ENCODE data around the gene KRT4. TPM values are rescaled to one million over a fixed set of nuclear protein-coding genes. Genes with fewer than 3 reads are reported as not detected.

KRT4 gene
- total RNA-seq, 1 donor from 2014 or later = 1.3 TPM

GRCh38 chr12:52821826-52822660, 8.1 kb upstream of the KRT4 start:
- no peak overlapping the region for H3K27ac Mint-ChIP-seq
- peaks cover 2% of the 10 kb centered on the region for H3K27me3 Mint-ChIP-seq (ENCODE audit: low read depth)
- H3K4me1 Mint-ChIP-seq = peaks cover 19% of the 10 kb centered on the region
- H3K36me3 Mint-ChIP-seq = no peaks in the 10 kb centered on the region
- DNase-seq (ENCODE audit: low spot score in 2 of 2, unreplicated experiment in 2 of 2) = no peak
- TF ChIP-seq, protein P1, sequence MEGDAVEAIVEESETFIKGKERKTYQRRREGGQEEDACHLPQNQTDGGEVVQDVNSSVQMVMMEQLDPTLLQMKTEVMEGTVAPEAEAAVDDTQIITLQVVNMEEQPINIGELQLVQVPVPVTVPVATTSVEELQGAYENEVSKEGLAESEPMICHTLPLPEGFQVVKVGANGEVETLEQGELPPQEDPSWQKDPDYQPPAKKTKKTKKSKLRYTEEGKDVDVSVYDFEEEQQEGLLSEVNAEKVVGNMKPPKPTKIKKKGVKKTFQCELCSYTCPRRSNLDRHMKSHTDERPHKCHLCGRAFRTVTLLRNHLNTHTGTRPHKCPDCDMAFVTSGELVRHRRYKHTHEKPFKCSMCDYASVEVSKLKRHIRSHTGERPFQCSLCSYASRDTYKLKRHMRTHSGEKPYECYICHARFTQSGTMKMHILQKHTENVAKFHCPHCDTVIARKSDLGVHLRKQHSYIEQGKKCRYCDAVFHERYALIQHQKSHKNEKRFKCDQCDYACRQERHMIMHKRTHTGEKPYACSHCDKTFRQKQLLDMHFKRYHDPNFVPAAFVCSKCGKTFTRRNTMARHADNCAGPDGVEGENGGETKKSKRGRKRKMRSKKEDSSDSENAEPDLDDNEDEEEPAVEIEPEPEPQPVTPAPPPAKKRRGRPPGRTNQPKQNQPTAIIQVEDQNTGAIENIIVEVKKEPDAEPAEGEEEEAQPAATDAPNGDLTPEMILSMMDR (IDR thresholded peaks at IDR 0.05; ENCODE audit: unreplicated experiment) = no peak
- no peaks in the 10 kb centered on the region for H3K9me3 Mint-ChIP-seq
- H3K4me3 Mint-ChIP-seq = no peak overlapping the region

GRCh38 chr12:52821071-52821730, 7.3 kb upstream of the KRT4 start:
- H3K36me3 Mint-ChIP-seq = no peaks in the 10 kb centered on the region
- DNase-seq (ENCODE audit: low spot score in 2 of 2, unreplicated experiment in 2 of 2) = no peak
- peaks cover 18% of the 10 kb centered on the region for H3K4me1 Mint-ChIP-seq
- TF ChIP-seq, protein P1 (IDR thresholded peaks at IDR 0.05; ENCODE audit: unreplicated experiment) = no peak
- no peak overlapping the region for H3K4me3 Mint-ChIP-seq
- H3K9me3 Mint-ChIP-seq = no peaks in the 10 kb centered on the region
- no peak overlapping the region for H3K27ac Mint-ChIP-seq
- H3K27me3 Mint-ChIP-seq (ENCODE audit: low read depth) = peaks cover 2% of the 10 kb centered on the region

DNA sequence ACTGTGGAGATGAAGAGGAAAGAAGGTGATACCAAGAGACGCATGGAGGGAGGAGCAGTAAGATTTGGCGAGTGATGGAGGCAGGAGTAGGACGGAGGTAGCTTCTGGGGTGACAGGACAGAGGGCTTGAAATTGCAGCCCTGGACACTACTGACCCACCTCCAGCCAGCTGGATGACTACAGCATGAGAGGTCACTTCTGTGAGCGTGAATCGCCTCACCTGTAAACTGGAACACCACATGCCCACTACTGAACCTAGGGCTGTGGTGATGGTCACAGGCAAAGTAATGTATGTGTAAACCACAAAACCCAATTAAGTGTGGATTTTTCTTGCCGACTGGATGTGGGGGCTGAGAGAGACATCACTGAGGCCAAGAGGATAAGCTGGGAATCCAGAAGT, 6.6 kb upstream of the KRT4 start:
- Mint-ChIP-seq H3K27ac (peak overlapping the region; percentile 32), H3K4me1 (peaks cover 20% of the 10 kb centered on the region), H3K27me3 (ENCODE audit: low read depth) (peaks cover 2% of the 10 kb centered on the region), H3K9me3 (no peaks in the 10 kb centered on the region), H3K36me3 (no peaks in the 10 kb centered on the region), H3K4me3 (no peak overlapping the region)
- no peak for DNase-seq (ENCODE audit: low spot score in 2 of 2, unreplicated experiment in 2 of 2)
- TF ChIP-seq, protein P1 (IDR thresholded peaks at IDR 0.05; ENCODE audit: unreplicated experiment) = no peak

DNA sequence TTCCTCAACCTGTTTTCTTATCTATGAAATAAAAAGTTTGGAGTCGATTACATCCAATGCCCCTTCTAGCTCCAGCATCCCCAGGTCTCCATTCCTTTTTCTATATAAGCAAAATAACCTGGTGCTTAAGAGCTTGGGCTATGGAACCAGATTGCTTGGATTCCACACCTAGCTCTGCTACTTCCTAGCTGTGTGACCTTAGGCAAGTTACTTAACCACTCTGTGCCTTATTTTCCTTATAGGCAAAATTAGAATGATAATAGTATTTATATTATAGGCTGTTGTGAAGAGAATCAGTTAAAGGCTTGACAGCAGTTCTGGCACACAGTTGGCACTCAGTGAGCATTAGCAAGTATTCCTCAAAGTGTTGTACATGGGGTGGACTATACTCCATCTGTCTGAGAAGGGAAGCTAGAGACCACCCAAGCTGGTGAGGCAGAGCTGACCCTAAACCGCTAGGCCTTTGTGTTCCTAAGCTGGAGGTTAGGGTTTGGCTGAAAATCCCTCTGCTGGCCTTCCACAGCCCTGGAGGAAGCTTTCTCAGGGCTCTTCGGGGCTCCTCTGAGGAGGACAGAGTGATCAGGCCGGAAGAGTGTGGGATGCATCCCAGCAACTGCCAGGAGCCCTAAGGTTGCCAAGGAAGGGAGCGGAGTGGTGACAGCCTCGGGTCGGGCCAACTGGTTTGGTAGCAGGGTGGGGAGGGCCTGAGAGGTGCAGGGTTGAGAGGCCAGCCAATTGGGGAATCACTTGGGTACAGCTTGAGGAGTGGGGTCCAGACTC, 6.0 kb upstream of the KRT4 start:
- DNase-seq (ENCODE audit: low spot score in 2 of 2, unreplicated experiment in 2 of 2) = no peak
- H3K9me3 Mint-ChIP-seq = no peaks in the 10 kb centered on the region
- peaks cover 2% of the 10 kb centered on the region for H3K27me3 Mint-ChIP-seq (ENCODE audit: low read depth)
- no peak overlapping the region for H3K27ac Mint-ChIP-seq
- TF ChIP-seq, protein P1 (IDR thresholded peaks at IDR 0.05; ENCODE audit: unreplicated experiment) = no peak
- H3K4me1 Mint-ChIP-seq = peaks cover 25% of the 10 kb centered on the region
- H3K4me3 Mint-ChIP-seq = no peak overlapping the region
- no peaks in the 10 kb centered on the region for H3K36me3 Mint-ChIP-seq

DNA sequence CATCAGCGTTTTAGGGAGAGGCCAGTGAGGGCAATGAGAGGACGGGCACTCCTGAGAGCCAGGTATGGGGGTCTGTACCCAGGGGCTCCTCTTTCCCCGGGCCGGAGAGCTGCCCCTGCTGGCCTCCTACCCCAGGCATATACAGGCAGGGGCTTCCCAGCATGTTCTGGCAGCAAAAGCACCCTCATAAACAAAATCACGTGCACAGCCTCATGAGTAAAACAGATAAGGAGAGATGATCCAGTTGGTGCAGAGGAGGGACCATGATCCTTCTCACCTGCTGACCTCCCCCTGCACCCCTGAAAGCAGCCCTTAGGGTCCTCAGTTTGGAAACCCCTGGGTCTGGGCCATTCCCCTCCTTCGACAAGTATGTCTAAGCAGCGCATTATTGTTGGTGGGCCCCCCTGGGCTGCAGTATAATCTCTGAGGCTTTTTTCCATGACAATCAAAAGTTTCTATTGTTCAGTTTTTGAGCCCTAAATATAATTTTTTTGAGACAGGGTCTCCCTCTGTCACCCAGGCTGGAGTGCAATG, 5.0 kb upstream of the KRT4 start:
- no peaks in the 10 kb centered on the region for H3K36me3 Mint-ChIP-seq
- H3K4me1 Mint-ChIP-seq = peaks cover 34% of the 10 kb centered on the region
- DNase-seq (ENCODE audit: low spot score in 2 of 2, unreplicated experiment in 2 of 2) = no peak
- no peak overlapping the region for H3K4me3 Mint-ChIP-seq
- no peaks in the 10 kb centered on the region for H3K9me3 Mint-ChIP-seq
- H3K27me3 Mint-ChIP-seq (ENCODE audit: low read depth) = peaks cover 2% of the 10 kb centered on the region
- TF ChIP-seq, protein P1 (IDR thresholded peaks at IDR 0.05; ENCODE audit: unreplicated experiment) = no peak
- H3K27ac Mint-ChIP-seq = peak overlapping the region; percentile 76

Measured in mesothelial cell of epicardium (in vitro differentiated cells).